ENCODE results near the gene ADAMTS4. TPM values are rescaled to one million over a fixed set of nuclear protein-coding genes. Genes with fewer than 3 reads are reported as not detected.

The ADAMTS4 gene
- total RNA-seq: 10 to 100 TPM in 2 of 4 donors, 1 to 10 TPM in 2; 6.4 to 78.2 (median 10.8) TPM
- 1 to 10 TPM in 1 of 3 donors, under 1 TPM in 2; 0.23 to 4.5 (median 0.60) TPM for polyA plus RNA-seq

GRCh38 chr1:161198897-161199431, at the start of gene ADAMTS4:
TSS of gene ADAMTS4 (minus strand) at chr1:161199054. CDS start at chr1:161198627, 427 bp downstream.
- intact Hi-C loops (cut with DNase I): no loop called here
- DNase-seq: peak; percentile 89
- Histone ChIP-seq H3K4me1 (peaks cover 0 to 80% (median 66%) of the 10 kb centered on the region in 4 donors), H3K27me3 (no peaks in the 10 kb centered on the region), H3K36me3 (peaks cover 0 to 8% (median 2%) of the 10 kb centered on the region in 4 donors), H3K27ac (peak within 1 kb of the TSS; percentile 94 to 97 (median 96)), H3K4me3 (peak within 1 kb of the TSS; percentile 7 to 44 (median 32)), H3K9me3 (no peaks in the 10 kb centered on the region)
- 73 to 76% methylated on average over 11 of the region's 11 CpGs for WGBS, 2 donors
- TF ChIP-seq POLR2A (IDR thresholded peaks at IDR 0.05) (no peak), POLR2AphosphoS5 (IDR thresholded peaks at IDR 0.05) (peak; percentile 63 to 89 (median 78))

DNA sequence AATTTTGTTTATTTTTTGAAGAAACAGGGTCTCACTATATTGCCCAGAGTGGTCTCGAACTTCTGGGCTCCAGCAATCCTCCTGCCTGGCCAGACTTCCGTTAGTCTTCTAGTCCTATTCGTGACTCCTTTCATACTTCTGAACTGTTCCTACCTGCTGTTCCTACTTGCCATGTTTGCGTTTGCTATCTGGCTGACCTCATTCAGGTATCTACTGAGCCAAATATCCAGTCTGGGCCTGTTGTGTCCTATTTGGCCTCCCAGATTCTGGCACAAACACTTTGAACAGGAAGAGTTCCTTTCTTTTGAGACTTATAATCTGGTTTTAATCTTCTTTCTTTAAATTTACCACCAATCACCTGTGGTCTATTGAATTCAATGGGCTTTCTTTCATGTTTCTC, 46.0 kb upstream of the ADAMTS4 start:
- Histone ChIP-seq H3K4me1 (no peaks in the 10 kb centered on the region), H3K4me3 (no peak overlapping the region), H3K27me3 (no peaks in the 10 kb centered on the region), H3K27ac (no peak overlapping the region), H3K36me3 (no peaks in the 10 kb centered on the region), H3K9me3 (no peaks in the 10 kb centered on the region)
- TF ChIP-seq EP300 (IDR thresholded peaks at IDR 0.05) (no peak), POLR2AphosphoS5 (IDR thresholded peaks at IDR 0.05) (no peak), POLR2A (IDR thresholded peaks at IDR 0.05) (no peak)
- TF ChIP-seq, protein P1, sequence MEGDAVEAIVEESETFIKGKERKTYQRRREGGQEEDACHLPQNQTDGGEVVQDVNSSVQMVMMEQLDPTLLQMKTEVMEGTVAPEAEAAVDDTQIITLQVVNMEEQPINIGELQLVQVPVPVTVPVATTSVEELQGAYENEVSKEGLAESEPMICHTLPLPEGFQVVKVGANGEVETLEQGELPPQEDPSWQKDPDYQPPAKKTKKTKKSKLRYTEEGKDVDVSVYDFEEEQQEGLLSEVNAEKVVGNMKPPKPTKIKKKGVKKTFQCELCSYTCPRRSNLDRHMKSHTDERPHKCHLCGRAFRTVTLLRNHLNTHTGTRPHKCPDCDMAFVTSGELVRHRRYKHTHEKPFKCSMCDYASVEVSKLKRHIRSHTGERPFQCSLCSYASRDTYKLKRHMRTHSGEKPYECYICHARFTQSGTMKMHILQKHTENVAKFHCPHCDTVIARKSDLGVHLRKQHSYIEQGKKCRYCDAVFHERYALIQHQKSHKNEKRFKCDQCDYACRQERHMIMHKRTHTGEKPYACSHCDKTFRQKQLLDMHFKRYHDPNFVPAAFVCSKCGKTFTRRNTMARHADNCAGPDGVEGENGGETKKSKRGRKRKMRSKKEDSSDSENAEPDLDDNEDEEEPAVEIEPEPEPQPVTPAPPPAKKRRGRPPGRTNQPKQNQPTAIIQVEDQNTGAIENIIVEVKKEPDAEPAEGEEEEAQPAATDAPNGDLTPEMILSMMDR (IDR thresholded peaks at IDR 0.05): no peak
- intact Hi-C loops (cut with DNase I): no loop called here
- no peak for DNase-seq
- WGBS, 2 donors: 82 to 89% methylated on average over 4 of the region's 4 CpGs

GRCh38 chr1:161242313-161242712, 43.5 kb upstream of the ADAMTS4 start:
- Histone ChIP-seq H3K27ac (no peak overlapping the region), H3K36me3 (no peaks in the 10 kb centered on the region), H3K27me3 (no peaks in the 10 kb centered on the region), H3K4me3 (no peak overlapping the region), H3K9me3 (no peaks in the 10 kb centered on the region), H3K4me1 (no peaks in the 10 kb centered on the region)
- WGBS, 2 donors: 38 to 55% methylated on average over 2 of the region's 2 CpGs
- DNase-seq: no peak
- intact Hi-C loops (cut with DNase I): no loop called here
- TF ChIP-seq, protein P1 (IDR thresholded peaks at IDR 0.05): no peak
- TF ChIP-seq POLR2AphosphoS5 (IDR thresholded peaks at IDR 0.05) (no peak), EP300 (IDR thresholded peaks at IDR 0.05) (no peak)

- WGBS, 2 donors: 79 to 87% methylated on average over 3 of the region's 3 CpGs
- Histone ChIP-seq H3K27ac (no peak overlapping the region), H3K27me3 (no peaks in the 10 kb centered on the region), H3K9me3 (no peaks in the 10 kb centered on the region), H3K4me3 (no peak overlapping the region), H3K36me3 (no peaks in the 10 kb centered on the region), H3K4me1 (no peaks in the 10 kb centered on the region)
- intact Hi-C loops (cut with DNase I): no loop called here
- no peak for TF ChIP-seq POLR2AphosphoS5 (IDR thresholded peaks at IDR 0.05)
- no peak for TF ChIP-seq EP300 (IDR thresholded peaks at IDR 0.05)
- TF ChIP-seq, protein P1 (IDR thresholded peaks at IDR 0.05): no peak
- no peak for TF ChIP-seq POLR2A (IDR thresholded peaks at IDR 0.05)
- DNase-seq: no peak
Observed at GRCh38 chr1:161241682-161242081, 42.8 kb upstream of the ADAMTS4 start.

- H3K4me3 ChIP-seq: no peak within 1 kb of the TSS
- H3K36me3 ChIP-seq: no peaks in the 10 kb centered on the region
- no peaks in the 10 kb centered on the region for H3K27me3 ChIP-seq
- intact Hi-C loops (cut with DNase I): no loop called here
- H3K27ac ChIP-seq: no peak within 1 kb of the TSS
- no peaks in the 10 kb centered on the region for H3K9me3 ChIP-seq
- DNase-seq: no peak
- WGBS, 2 donors: 45 to 74% methylated on average over 4 of the region's 4 CpGs
- H3K4me1 ChIP-seq: no peaks in the 10 kb centered on the region
- TF ChIP-seq, protein P1 (IDR thresholded peaks at IDR 0.05): no peak
- TF ChIP-seq POLR2A (IDR thresholded peaks at IDR 0.05) (no peak), EP300 (IDR thresholded peaks at IDR 0.05) (no peak), POLR2AphosphoS5 (IDR thresholded peaks at IDR 0.05) (no peak)
Observed at GRCh38 chr1:161238039-161238473, 39.2 kb upstream of the ADAMTS4 start, which contains the start of gene NR1I3. TSS of gene NR1I3 (minus strand) at chr1:161238203. CDS start at chr1:161236565, 1,638 bp downstream.

Data from sigmoid colon (tissue), 7 donors.